RWPE2 (cell line): ENCODE measurements around the gene SURF4.

ENCODE experiments used
- ATAC-seq: fragments of 200-7000 bp; cut with Tn5 transposase; 3 replicates; pipeline ENCODE4 v1.9.1; 2021; ENCODE audit warnings: low read depth
- DNase-seq: peaks from one replicate; pipeline ENCODE4 v3.0.0-alpha.2; 2020; ENCODE audit warnings: low spot score
- H3K27ac ChIP-seq: fragments of 450-650 bp; 2 replicates; pipeline ENCODE4 v1.5.1; 2017; ENCODE audit warnings: mild to moderate bottlenecking; ENCODE audit not compliant: poor library complexity, severe bottlenecking
- H3K27me3 ChIP-seq: fragments of 250-450 bp; sonication (Bioruptor Pico); 2 replicates; pipeline ENCODE4 v1.5.1; 2021; ENCODE audit warnings: mild to moderate bottlenecking, moderate library complexity; ENCODE audit not compliant: insufficient read depth, poor library complexity, severe bottlenecking
- H3K36me3 ChIP-seq: fragments of 250-450 bp; sonication (Bioruptor Pico); 2 replicates; pipeline ENCODE4 v1.5.1; 2020; ENCODE audit warnings: low read depth, mild to moderate bottlenecking, moderate library complexity
- H3K4me1 ChIP-seq: fragments of 250-450 bp; sonication (Bioruptor Pico); 2 replicates; pipeline ENCODE4 v1.5.1; 2021; ENCODE audit warnings: mild to moderate bottlenecking, moderate library complexity; ENCODE audit not compliant: insufficient read depth, poor library complexity, severe bottlenecking
- H3K4me3 ChIP-seq: fragments of 250-450 bp; sonication (Bioruptor Pico); 2 replicates; pipeline ENCODE4 v1.5.1; 2021; ENCODE audit warnings: mild to moderate bottlenecking, moderate library complexity; ENCODE audit not compliant: severe bottlenecking
- H3K9me3 ChIP-seq: fragments of 250-450 bp; sonication (Bioruptor Pico); 2 replicates; pipeline ENCODE4 v1.5.1; 2021; ENCODE audit warnings: mild to moderate bottlenecking, moderate library complexity; ENCODE audit not compliant: severe bottlenecking
- TF ChIP-seq, protein P1 (sequence below): fragments of 450-650 bp; IDR thresholded peaks from one replicate; pipeline ENCODE4 v1.5.1; 2017; ENCODE audit warnings: mild to moderate bottlenecking, moderate library complexity; ENCODE audit not compliant: poor library complexity, severe bottlenecking

SURF4 gene

DNA sequence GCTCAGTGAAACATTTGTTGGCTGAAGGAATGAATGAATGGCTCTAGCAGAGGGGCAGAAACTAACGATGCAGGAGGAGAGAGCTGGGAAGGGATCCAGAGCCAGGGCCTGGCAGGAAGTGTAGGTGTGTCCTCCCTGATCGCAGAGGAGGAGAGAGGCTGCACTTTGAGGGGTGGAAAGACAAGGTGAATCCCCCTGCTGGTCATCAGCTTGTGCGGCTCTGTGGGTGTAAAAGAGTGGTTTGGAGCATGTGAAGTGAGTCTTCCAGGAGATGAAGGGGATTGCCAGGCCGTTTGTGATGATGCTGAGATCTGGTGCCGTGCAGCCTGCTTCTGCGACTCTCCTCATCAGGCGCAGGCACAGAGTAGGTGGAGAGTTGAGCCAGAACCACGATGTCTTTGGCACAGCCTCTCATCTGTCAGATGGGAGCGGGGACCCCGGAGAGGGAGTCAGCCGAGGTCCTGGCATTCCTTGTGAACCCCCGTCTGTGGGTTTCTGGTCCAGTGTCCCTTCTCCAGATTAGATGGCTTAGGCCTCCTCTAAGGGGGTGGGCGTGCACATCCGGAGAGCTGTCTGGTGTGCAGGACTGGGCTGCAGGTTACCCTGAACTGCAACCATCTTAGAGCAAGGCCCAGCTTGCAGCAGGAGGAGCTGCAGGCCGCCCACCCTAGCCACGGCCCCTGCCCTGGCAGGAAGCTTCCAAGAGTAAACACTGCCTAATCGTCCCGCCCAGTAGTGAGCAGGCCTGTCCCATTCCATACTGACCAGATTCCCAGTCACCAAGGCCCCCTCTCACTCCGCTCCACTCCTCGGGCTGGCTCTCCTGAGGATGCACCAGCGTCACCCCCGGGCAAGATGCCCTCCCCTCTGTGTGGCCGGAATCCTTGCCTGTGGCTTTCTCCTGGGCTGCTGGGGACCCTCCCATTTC is 46.0 kb upstream of the SURF4 start, which contains the start of gene ADAMTS13:
Gene ADAMTS13, plus strand, starts transcription at position 753 of the 928 bp plus-strand sequence. Its CDS starts 77 bp downstream, at position 830.
- Histone ChIP-seq H3K4me3 (no peak within 1 kb of the TSS), H3K27ac (no peak within 1 kb of the TSS), H3K9me3 (no peaks in the 10 kb centered on the region), H3K36me3 (no peaks in the 10 kb centered on the region), H3K27me3 (no peaks in the 10 kb centered on the region), H3K4me1 (no peaks in the 10 kb centered on the region)
- no peak for ATAC-seq
- TF ChIP-seq, protein P1, sequence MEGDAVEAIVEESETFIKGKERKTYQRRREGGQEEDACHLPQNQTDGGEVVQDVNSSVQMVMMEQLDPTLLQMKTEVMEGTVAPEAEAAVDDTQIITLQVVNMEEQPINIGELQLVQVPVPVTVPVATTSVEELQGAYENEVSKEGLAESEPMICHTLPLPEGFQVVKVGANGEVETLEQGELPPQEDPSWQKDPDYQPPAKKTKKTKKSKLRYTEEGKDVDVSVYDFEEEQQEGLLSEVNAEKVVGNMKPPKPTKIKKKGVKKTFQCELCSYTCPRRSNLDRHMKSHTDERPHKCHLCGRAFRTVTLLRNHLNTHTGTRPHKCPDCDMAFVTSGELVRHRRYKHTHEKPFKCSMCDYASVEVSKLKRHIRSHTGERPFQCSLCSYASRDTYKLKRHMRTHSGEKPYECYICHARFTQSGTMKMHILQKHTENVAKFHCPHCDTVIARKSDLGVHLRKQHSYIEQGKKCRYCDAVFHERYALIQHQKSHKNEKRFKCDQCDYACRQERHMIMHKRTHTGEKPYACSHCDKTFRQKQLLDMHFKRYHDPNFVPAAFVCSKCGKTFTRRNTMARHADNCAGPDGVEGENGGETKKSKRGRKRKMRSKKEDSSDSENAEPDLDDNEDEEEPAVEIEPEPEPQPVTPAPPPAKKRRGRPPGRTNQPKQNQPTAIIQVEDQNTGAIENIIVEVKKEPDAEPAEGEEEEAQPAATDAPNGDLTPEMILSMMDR, result peak; percentile 11
- DNase-seq, result no peak

DNA sequence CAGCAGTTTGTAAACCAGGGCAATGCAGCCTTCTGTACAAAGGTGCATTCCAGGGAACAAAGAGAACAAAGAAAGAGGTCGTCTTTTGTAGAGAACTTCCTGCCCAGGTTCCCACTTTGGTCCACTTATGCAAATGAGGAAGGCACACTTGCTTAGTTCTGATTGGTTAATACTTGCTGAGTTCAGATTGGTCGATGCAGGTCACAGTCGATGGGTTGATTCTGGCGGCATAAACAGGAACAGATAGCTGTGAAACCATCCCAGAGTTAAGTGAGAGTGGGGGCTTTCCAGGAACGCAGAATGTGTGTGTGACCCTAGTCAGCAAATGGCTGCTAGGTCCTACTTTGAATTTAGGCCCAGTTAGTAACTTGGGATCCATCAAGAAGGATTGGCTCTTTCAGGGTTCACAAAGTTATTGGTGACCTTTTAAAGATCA is 44.5 kb upstream of the SURF4 start:
- DNase-seq (no peak), ATAC-seq (no peak)
- TF ChIP-seq, protein P1, result no peak

DNA sequence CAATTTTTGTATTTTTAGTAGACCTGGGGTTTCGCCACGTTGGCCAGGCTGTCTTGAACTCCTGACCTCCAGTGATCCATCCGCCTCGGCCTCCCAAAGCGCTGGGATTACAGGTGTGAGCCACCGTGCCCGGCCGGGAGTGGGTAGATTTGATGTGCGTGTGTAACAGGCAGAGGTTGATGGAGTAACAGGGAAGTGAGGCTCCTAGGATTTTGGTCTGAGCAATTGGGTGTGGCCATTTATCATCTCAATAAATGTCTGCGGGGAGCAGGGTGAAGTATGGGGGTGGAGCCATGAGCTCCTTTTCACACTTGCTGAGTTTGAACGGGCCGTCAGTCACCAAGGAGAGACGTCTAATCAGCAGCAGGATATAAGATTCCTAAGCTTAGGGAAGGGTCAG is 43.1 kb upstream of the SURF4 start:
- TF ChIP-seq, protein P1, result no peak
- H3K36me3 ChIP-seq, result peaks cover 26% of the 10 kb centered on the region
- DNase-seq, result no peak
- no peaks in the 10 kb centered on the region for H3K27me3 ChIP-seq
- H3K4me3 ChIP-seq, result peak overlapping the region; percentile 98
- H3K9me3 ChIP-seq, result no peaks in the 10 kb centered on the region
- no peaks in the 10 kb centered on the region for H3K4me1 ChIP-seq
- no peak for ATAC-seq
- H3K27ac ChIP-seq, result peak overlapping the region; percentile 39

More for the DNA sequence above, 44.5 kb upstream of the SURF4 start:
- Histone ChIP-seq H3K4me3 (no peak overlapping the region), H3K27me3 (no peaks in the 10 kb centered on the region), H3K27ac (no peak overlapping the region), H3K4me1 (no peaks in the 10 kb centered on the region), H3K9me3 (no peaks in the 10 kb centered on the region), H3K36me3 (peaks cover 12% of the 10 kb centered on the region)

DNA sequence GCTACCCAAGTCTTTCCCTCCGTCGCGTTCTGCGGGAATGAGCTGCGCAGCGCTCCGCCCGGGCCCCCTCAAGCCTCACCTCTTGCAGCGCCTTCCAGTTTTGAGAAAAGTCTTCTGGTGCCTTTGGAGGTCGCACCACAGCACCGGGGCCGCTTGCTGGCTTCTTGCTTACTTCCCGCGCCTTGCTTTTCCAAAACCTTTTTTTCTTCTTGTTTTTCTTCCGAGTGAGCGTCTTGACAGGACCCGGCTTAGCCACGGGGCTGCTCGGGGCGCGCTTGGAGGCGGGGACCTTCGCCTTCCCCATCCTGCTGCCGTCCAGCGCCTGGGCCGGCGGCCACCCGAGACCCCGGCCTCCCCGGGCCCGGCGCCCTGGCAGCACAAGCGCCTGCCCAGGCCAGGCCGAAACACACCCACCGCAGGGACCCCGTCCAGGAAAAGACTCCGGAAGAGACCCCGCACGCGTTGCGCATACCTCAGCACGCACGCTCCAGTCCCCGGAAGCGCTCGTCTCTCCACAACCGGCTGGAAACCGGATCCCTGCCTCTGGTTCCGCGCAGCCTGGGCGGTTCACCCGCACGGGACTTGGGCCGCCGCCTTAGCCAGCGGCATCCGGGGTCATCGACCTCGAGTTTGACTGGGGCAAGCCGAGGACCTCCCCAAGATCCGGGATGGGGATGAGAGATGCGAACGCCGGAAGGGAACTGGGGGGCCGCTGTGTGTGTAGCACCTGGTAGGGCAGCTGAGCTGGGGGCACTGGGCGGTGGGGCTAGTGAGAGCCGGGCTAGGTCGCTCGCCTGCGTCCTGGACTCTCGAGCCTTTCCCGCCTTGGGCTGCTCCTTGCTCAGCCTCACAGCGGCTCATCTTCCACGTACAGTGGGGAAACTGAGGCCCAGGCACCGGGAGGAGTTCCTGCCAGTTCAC is 41.9 kb upstream of the SURF4 start, which contains the start of gene REXO4:
Gene REXO4, minus strand, starts transcription at position 470 of the 921 bp plus-strand sequence. Its CDS starts 166 bp downstream, at position 304.
- Histone ChIP-seq H3K36me3 (peaks cover 36% of the 10 kb centered on the region), H3K9me3 (no peaks in the 10 kb centered on the region), H3K27ac (peak within 1 kb of the TSS; percentile 39), H3K4me1 (no peaks in the 10 kb centered on the region), H3K4me3 (peak within 1 kb of the TSS; percentile 98), H3K27me3 (no peaks in the 10 kb centered on the region)
- TF ChIP-seq, protein P1, result no peak
- ATAC-seq (peak; percentile 93), DNase-seq (peak; percentile 91)
